GM12864 (cell line): ENCODE measurements around the gene CDK11B.

Experiments used
- DNase-seq: peaks from one replicate; pipeline ENCODE4 v3.0.0-alpha.2; 2011; ENCODE audit warnings: low read depth
- H3K4me3 ChIP-seq: 2 replicates; pipeline ENCODE4 v1.5.1; 2011; ENCODE audit warnings: mild to moderate bottlenecking, low read depth, low read length, control low read depth
- CTCF ChIP-seq: IDR thresholded peaks from 2 replicates; pipeline ENCODE4 v1.5.1; 2011; ENCODE audit warnings: low read depth, mild to moderate bottlenecking, moderate library complexity, low read length, control low read depth, inconsistent platforms; ENCODE audit errors: missing control alignments

CDK11B gene

GRCh38 chr1:1616838-1617237 is 42.0 kb downstream of the CDK11B start:
- H3K4me3 ChIP-seq: peak overlapping the region; percentile 90
- TF ChIP-seq CTCF: no peak
- DNase-seq: no peak

GRCh38 chr1:1616045-1616790 is 42.6 kb downstream of the CDK11B start:
- no peak for DNase-seq
- H3K4me3 ChIP-seq: peak overlapping the region; percentile 90
- TF ChIP-seq CTCF: no peak

GRCh38 chr1:1615256-1616044 is 43.4 kb downstream of the CDK11B start, which contains the start of gene MIB2:
MIB2 (plus strand) TSS chr1:1615500; CDS start chr1:1623453, 7,953 bp downstream.
- DNase-seq: peak; percentile 90

GRCh38 chr1:1614954-1615255 is 43.9 kb downstream of the CDK11B start:
- no peak for DNase-seq
- TF ChIP-seq CTCF: no peak
- peak overlapping the region; percentile 90 for H3K4me3 ChIP-seq

More at GRCh38 chr1:1615256-1616044, 43.4 kb downstream of the CDK11B start, which contains the start of gene MIB2:
- H3K4me3 ChIP-seq: peak within 1 kb of the TSS; percentile 90
- no peak for TF ChIP-seq CTCF

- TF ChIP-seq CTCF: no peak
- peak overlapping the region; percentile 90 for H3K4me3 ChIP-seq
- no peak for DNase-seq
Measured at GRCh38 chr1:1614204-1614953, 44.4 kb downstream of the CDK11B start.

- TF ChIP-seq CTCF: no peak
- no peak for DNase-seq
Measured at GRCh38 chr1:1613509-1614082, 45.2 kb downstream of the CDK11B start.

More at GRCh38 chr1:1613509-1614082, 45.2 kb downstream of the CDK11B start:
- H3K4me3 ChIP-seq: no peak overlapping the region
